Measurements from ENCODE around the gene GTPBP3. TPM values are rescaled to one million over a fixed set of nuclear protein-coding genes. Genes with fewer than 3 reads are reported as not detected.

The GTPBP3 gene
- total RNA-seq, 2 experiments from 2014 or later: 83.2 to 113 TPM

DNA sequence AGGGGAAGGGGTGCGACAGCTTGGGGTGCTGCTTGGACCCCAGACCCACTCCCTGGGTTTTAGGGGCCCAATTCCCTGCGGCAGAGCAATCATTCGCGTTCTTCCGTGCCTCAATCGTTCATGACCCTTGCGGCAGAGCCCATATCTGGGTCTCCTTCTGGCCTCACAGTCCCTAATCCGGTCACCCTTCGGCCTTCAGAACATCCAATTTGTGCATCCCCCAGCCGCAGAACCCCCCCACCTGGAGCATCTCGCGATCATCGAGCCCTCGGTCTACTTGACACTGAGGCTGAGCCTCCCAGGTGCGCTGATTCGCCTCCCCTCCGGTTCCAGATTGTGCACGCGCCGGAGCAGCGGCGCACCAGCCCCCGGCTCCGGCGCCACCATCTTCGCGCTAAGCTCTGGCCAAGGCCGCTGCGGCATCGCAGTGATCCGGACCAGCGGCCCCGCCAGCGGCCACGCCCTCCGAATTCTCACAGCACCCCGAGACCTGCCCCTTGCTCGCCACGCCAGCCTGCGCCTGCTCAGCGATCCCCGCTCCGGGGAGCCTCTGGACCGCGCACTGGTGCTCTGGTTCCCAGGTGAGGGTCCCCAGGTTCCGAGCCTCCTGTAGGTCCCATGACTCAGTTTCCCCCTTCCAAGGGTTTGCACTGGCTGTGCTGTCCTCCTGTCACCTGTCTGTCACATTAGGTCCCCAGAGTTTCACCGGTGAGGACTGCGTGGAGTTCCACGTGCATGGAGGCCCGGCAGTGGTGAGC lies 501 bp downstream of the GTPBP3 start:
- TSS peak; percentile 56 for BruUV-seq (replicated peaks)
- ChIA-PET CTCF (ENCODE audit: unreplicated experiment) (no interaction called here), POLR2A (interaction anchor here (0.6 to 1.2 kb wide), 3 partner anchors 19 to 82 kb away, joined by 3 read pairs; partner anchors contain the start of gene MVB12A)
- intact Hi-C loops (cut with micrococcal nuclease; ENCODE audit: unreplicated experiment): no loop called here
- peak overlapping the region; percentile 46; the same call in 1 of the 2 replicates for H2AFZ ChIP-seq (ENCODE audit: low read length)
- H3K79me2 ChIP-seq (ENCODE audit: insufficient read depth, low read depth, low read length): peaks cover 12% of the 10 kb centered on the region; the same call in 1 of the 2 replicates
- no peaks in the 10 kb centered on the region for H3K9me3 ChIP-seq (ENCODE audit: low read length)
- DNase-seq (ENCODE audit: low spot score): peak; percentile 74
- H4K20me1 ChIP-seq (ENCODE audit: insufficient read depth, low read length): peaks cover 7% of the 10 kb centered on the region; the same call in 1 of the 2 replicates
- peak overlapping the region; percentile 83 for H3K4me3 ChIP-seq (ENCODE audit: low read depth, low read length, poor library complexity, severe bottlenecking)
- no peaks in the 10 kb centered on the region for H3K9me2 ChIP-seq (ENCODE audit: insufficient read depth, low read length)
- peak overlapping the region; percentile 88 for H3K27ac ChIP-seq (ENCODE audit: low read depth, low read length, poor library complexity, severe bottlenecking)
- TF ChIP-seq, protein P1, sequence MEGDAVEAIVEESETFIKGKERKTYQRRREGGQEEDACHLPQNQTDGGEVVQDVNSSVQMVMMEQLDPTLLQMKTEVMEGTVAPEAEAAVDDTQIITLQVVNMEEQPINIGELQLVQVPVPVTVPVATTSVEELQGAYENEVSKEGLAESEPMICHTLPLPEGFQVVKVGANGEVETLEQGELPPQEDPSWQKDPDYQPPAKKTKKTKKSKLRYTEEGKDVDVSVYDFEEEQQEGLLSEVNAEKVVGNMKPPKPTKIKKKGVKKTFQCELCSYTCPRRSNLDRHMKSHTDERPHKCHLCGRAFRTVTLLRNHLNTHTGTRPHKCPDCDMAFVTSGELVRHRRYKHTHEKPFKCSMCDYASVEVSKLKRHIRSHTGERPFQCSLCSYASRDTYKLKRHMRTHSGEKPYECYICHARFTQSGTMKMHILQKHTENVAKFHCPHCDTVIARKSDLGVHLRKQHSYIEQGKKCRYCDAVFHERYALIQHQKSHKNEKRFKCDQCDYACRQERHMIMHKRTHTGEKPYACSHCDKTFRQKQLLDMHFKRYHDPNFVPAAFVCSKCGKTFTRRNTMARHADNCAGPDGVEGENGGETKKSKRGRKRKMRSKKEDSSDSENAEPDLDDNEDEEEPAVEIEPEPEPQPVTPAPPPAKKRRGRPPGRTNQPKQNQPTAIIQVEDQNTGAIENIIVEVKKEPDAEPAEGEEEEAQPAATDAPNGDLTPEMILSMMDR (conservative IDR thresholded peaks at IDR 0.05; ENCODE audit: low read length): no peak
- TF ChIP-seq EZH2phosphoT487 (IDR thresholded peaks at IDR 0.05; ENCODE audit: borderline replicate concordance, low read depth, low read length): no peak
- H3K36me3 ChIP-seq (ENCODE audit: insufficient read depth, low read length): peaks cover 32% of the 10 kb centered on the region
- peak overlapping the region; percentile 71 for H3K4me2 ChIP-seq (ENCODE audit: low read length)
- H3K4me1 ChIP-seq (ENCODE audit: insufficient read depth, low read length, poor library complexity, severe bottlenecking): peaks cover 37% of the 10 kb centered on the region

DNA sequence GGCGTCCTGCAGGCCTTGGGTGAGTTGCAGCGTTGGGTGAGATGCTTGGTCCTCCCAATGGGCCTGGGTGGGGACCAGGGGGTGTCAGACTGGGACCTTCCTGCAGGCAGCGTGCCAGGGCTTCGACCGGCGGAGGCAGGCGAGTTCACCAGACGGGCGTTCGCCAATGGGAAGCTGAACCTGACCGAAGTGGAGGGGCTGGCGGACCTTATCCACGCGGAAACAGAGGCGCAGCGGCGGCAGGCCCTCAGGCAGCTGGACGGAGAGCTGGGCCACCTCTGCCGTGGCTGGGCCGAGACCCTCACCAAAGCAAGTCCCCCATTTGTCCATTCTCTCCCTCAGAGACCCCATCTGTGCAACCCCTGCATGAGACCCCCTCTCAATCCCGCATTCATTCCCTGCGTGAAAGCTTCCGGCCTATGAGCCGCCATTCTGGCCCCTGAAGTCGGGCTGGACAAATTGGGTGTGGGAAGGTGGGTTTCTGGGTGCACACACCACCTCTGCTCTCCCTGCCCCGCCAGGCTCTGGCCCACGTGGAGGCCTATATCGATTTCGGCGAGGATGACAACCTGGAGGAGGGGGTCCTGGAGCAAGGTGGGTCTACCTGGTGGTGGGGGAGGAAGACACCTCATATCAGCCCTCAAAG lies 1.2 kb downstream of the GTPBP3 start:
- no peak for DNase-seq (ENCODE audit: low spot score)
- no peaks in the 10 kb centered on the region for H3K9me3 ChIP-seq (ENCODE audit: low read length)
- peak overlapping the region; percentile 83 for H3K4me3 ChIP-seq (ENCODE audit: low read depth, low read length, poor library complexity, severe bottlenecking)
- BruUV-seq (replicated peaks): no TSS peak
- POLR2A ChIA-PET: interaction anchor here (0.6 to 1.2 kb wide), 3 partner anchors 19 to 81 kb away, joined by 3 read pairs; partner anchors contain the start of gene MVB12A
- intact Hi-C loops (cut with micrococcal nuclease; ENCODE audit: unreplicated experiment): no loop called here
- peaks cover 12% of the 10 kb centered on the region; the same call in 1 of the 2 replicates for H3K79me2 ChIP-seq (ENCODE audit: insufficient read depth, low read depth, low read length)
- H3K36me3 ChIP-seq (ENCODE audit: insufficient read depth, low read length): peaks cover 39% of the 10 kb centered on the region
- no peak overlapping the region; the same call in 1 of the 2 replicates for H2AFZ ChIP-seq (ENCODE audit: low read length)
- peaks cover 7% of the 10 kb centered on the region; the same call in 1 of the 2 replicates for H4K20me1 ChIP-seq (ENCODE audit: insufficient read depth, low read length)
- TF ChIP-seq, protein P1 (conservative IDR thresholded peaks at IDR 0.05; ENCODE audit: low read length): no peak
- TF ChIP-seq EZH2phosphoT487 (IDR thresholded peaks at IDR 0.05; ENCODE audit: borderline replicate concordance, low read depth, low read length): no peak
- peak overlapping the region; percentile 71 for H3K4me2 ChIP-seq (ENCODE audit: low read length)
- H3K27ac ChIP-seq (ENCODE audit: low read depth, low read length, poor library complexity, severe bottlenecking): peak overlapping the region; percentile 88
- H3K9me2 ChIP-seq (ENCODE audit: insufficient read depth, low read length): no peaks in the 10 kb centered on the region
- H3K4me1 ChIP-seq (ENCODE audit: insufficient read depth, low read length, poor library complexity, severe bottlenecking): peaks cover 32% of the 10 kb centered on the region
- CTCF ChIA-PET (ENCODE audit: unreplicated experiment): no interaction called here
